CD4-positive, alpha-beta T cell treated with Interleukin-6 for 4 hours (primary cell): ENCODE results near the gene GABRB2.
"Not testable (repeated sequence)": the region's sequence is repeated elsewhere in the genome, so short reads cannot be mapped to it uniquely, and the experiment has no call there.

ENCODE experiments used
- DNase-seq: peaks from one replicate; pipeline ENCODE4 v3.0.0-alpha.2; 2020; ENCODE audit warnings: mixed read lengths

Gene GABRB2

GRCh38 chr5:161546470-161547301, at the start of gene GABRB2:
Gene GABRB2, minus strand, starts transcription at chr5:161546725. Its CDS starts 82 bp downstream, at chr5:161546643.
- DNase-seq = no peak

DNA sequence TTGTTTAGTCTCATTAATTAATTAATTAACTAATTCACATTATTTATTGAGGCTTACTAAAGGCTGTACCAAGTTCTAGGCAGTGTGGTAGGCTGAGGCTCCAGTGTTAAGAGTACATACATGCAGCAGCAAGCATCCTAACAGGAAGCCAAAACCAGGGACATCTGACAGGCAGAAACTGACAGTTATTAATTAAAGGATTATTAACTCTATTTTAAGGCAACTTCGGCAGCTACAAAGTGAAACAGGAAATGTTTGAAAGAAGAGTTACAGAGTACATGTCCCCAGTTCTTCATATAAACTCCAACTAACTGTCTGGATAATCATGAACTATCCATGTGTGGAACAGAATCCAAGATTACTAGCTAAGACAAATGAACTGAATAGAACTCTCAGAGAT, 39.3 kb upstream of the GABRB2 start:
- DNase-seq = no peak

DNA sequence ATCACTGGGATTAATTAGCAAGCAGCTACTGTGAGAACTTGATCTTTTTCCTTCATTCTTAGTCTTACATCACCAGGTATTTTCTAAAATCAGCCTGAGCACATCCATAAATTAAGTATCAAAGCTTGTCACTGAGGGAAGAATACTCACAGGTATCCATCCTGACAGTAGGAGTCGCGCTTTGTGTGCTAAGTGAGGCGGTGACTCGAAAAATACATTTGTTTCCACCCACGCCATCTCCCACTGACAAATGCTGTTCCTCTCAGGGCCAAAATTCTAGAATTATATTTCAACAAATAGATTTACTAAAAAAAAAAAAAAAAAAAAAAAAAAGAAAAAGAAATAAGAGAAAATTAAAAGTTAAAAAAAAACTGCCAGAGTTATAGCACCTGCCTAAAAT, 34.1 kb upstream of the GABRB2 start:
- no peak for DNase-seq

GRCh38 chr5:161572914-161573313, 26.4 kb upstream of the GABRB2 start:
- DNase-seq = no peak

- no peak for DNase-seq
Observed at GRCh38 chr5:161566081-161566480, 19.6 kb upstream of the GABRB2 start.

DNA sequence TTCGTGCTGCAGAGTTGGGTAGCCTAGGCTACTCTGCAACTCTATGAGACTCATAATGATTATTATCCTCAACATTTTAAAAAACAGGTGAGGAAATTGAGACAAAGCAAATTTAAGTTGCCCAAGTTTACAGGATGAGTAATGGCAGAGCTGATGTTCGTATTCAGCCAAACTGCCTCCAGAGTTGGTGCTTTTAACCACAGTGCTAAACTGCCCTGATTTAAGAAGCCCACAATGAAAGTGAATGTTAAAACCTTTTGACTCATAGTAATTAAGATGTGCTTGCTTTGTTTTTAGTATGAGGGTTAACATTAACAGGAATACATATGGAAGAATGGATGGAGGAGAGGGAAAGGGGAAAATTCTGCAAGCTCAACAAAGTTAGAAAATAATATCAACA, 15.9 kb upstream of the GABRB2 start:
- no peak for DNase-seq

DNA sequence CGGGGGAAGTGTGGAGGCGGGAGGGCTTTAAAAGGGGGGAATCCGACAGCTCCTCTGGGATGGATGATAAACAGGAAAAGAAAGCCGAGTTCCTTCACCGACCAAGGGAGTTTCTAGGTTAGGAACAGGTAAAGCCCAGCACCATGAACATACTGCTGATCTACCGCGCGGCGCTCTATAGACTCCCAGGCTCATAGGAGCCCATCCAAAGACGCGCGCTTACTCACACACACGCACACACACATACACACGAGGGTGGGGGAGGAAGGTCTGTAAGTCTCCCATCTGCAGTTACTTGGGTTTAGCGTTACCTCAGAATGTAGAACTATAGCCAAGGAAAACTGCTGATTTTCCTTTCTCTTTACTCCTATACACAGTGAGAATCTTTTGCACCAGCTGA, 2.6 kb upstream of the GABRB2 start:
- no peak for DNase-seq

- DNase-seq = no peak
Observed at GRCh38 chr5:161548487-161549094, 2.1 kb upstream of the GABRB2 start.

- DNase-seq = no peak
Observed at GRCh38 chr5:161547738-161548486, 1.4 kb upstream of the GABRB2 start.

GRCh38 chr5:161547406-161547737, 847 bp upstream of the GABRB2 start:
- DNase-seq = no peak

GRCh38 chr5:161546095-161546469, 443 bp downstream of the GABRB2 start:
- DNase-seq = no peak

GRCh38 chr5:161545344-161546094, 1.0 kb downstream of the GABRB2 start:
- no peak for DNase-seq

DNA sequence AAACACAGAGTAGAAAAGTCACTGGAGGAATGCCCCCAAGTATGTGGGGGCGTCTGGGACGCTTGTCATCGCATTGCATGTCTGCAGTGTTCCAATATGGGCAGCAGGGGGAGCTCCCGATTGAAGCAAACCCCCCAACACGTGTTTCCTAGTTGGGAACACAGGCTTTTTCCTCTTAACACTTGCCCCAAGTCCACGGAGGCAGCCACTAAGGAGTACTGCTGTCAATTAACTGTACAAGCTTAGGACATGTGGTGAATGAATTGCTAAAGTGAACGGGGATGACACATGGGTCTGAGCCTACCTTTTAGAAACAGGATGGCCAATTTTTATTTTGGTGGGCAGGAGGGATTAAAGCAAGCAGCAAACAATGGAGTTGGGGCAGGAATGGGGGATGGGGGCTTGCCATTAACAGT, 2.2 kb downstream of the GABRB2 start:
- DNase-seq = no peak

DNA sequence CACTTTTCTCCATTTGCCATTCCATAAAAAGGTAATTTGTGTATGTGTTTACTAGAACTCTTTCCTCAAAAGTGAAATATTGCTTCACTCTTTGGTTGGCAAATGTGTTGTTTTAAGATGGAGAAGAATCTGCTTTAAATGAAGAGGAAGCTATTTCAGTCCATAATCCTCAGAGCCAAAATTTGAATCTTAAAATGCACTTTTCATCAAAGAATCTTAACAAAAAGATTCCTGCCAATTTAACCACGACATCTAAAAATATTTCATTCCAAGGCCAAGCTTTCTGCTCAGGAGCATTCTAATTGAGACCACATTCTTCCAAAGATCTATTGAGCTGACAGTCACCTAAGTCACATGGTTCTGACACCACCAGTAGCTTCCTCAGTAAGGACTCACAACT, 7.5 kb downstream of the GABRB2 start:
- no peak for DNase-seq

DNA sequence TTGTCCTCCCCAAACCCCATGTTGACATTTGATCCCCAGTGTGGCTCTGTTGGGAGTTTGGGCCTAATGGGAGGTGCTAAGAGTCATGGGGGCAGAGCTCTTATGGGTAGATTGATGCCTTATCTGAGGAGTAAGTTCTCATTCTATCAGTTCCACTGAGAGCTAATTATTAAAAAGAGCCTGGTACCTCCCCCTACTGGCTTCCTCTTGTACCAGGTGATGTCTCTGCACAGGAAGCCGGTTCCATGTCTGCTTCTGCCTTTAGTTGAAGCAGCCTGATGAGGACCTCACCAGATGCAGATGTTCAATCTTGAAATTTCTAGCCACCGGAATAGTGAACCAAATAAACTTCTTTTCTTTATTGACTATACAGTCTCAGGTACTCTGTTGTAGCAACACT, 10.8 kb downstream of the GABRB2 start:
- no peak for DNase-seq

DNA sequence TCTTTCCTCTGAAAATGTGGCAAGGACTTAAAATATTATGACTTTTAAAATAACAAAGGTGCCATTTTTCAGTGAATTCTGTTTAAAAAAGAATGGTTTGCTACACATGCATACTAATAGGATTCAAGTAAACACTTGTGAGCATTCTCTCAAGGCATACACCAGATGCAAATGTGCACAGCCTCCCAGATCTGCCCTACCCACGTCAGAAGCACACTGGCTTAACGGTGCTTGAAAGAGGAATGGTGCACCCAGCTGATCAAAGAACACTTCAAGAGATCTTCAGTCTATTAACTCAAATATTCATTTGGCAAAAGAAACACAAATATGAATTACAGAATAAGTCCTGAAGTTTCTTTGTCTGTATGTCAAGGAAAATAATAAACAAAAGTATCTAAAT, 15.8 kb downstream of the GABRB2 start:
- no peak for DNase-seq

- no peak for DNase-seq
Observed at GRCh38 chr5:161513942-161514341, 32.6 kb downstream of the GABRB2 start.

GRCh38 chr5:161507591-161507990, 38.9 kb downstream of the GABRB2 start:
- DNase-seq = no peak

- DNase-seq = not testable (repeated sequence)
Observed at GRCh38 chr5:161505160-161505559, 41.4 kb downstream of the GABRB2 start.

DNA sequence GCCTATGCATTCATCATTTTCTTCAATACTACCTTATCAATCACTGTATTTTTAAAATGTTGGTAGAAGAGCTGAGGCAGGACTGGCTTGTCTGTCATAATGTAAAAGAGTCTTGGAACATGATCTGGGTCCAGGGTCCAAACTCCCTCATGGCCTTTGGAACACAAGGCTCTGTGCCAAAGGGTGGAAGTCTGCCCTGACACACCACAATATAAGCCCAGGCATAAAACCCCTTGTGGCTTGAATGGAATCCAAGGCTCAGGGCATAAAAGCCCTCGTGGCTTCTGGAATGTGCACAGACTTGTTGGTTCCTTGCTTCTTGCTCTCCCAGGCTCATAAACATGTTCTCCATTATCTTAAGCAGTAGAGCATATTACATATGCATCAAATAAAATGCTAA, 48.0 kb downstream of the GABRB2 start:
- DNase-seq = no peak

DNA sequence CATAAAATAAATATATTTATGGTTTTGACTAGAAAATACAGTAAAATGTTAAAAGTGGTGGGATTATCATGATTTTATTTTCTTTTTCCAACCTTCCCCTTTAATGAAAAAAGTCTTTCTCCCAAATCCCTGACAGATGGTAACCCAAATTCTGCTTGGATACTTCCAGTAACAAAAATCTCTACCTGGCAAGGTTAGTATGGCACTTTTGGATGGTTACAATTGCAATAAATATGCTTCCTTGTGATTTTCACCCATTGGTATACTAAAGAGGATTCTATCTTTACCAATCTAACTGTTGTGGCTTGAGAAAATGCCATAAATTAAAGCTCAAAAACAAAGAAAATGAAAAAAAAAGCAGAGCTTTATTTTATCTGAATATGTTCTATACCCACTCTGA, 62.8 kb downstream of the GABRB2 start:
- DNase-seq = no peak

DNA sequence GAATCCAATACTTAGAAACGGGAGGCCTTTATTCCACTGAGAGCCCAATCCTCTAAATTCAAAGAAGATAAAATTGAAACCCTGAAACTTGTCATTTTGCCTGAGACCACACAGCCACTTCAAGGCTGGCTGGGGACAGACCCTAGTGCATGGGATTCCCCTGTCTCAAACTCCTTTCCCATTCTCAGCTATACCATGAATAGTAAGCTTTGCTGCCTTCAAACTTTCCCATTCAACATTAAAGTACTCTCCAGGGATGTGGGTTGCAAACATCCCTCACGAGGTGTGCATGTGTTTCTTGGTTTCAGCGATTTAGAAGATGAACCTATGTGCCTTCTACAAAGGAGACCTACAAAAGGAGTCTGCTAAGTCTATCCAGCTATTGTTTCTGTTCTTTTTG, 64.6 kb downstream of the GABRB2 start:
- DNase-seq = no peak

- DNase-seq = no peak
Observed at GRCh38 chr5:161471211-161471950, 75.1 kb downstream of the GABRB2 start.
